Keratinocyte (primary cell): ENCODE results near the gene VIPR2. TPM values are rescaled to one million over a fixed set of nuclear protein-coding genes. Genes with fewer than 3 reads are reported as not detected.

ENCODE experiments used
- DNase-seq: peaks from one replicate; pipeline ENCODE4 v3.0.0-alpha.2; 2011; ENCODE audit warnings: low read depth, missing footprints, low spot score
- FAIRE-seq: peaks from 2 replicates; lab custom pipeline; 2011; peaks lifted over from hg19 to GRCh38; lab: Jason Lieb, UNC
- H2AFZ ChIP-seq: 2 replicates; pipeline ENCODE4 v1.6.0; 2012; ENCODE audit warnings: low read length, control low read depth, inconsistent platforms; ENCODE audit not compliant: control insufficient read depth
- H3K27ac ChIP-seq: 2 replicates; pipeline ENCODE4 v1.5.1; 2011; ENCODE audit warnings: low read length; ENCODE audit not compliant: control insufficient read depth, insufficient read depth
- H3K27me3 ChIP-seq: 3 replicates; pipeline ENCODE4 v1.6.0; 2011; ENCODE audit warnings: low read length; ENCODE audit not compliant: control insufficient read depth, insufficient read depth; ENCODE audit errors: extremely low read depth
- H3K36me3 ChIP-seq, 2 experiments: 2 replicates in 1 of 2; 3 replicates in 1 of 2; pipeline ENCODE4 v1.5.1; 2011; ENCODE audit warnings: low read length in 2 of 2, mild to moderate bottlenecking in 1 of 2; ENCODE audit not compliant: control insufficient read depth in 2 of 2, insufficient read depth in 2 of 2; ENCODE audit errors: extremely low read depth in 1 of 2
- H3K4me1 ChIP-seq: 3 replicates; pipeline ENCODE4 v1.5.1; 2011; ENCODE audit warnings: low read length; ENCODE audit not compliant: control insufficient read depth, insufficient read depth; ENCODE audit errors: extremely low read depth
- H3K4me2 ChIP-seq: 3 replicates; pipeline ENCODE4 v1.6.0; 2011; ENCODE audit warnings: low read depth, low read length; ENCODE audit not compliant: control insufficient read depth, insufficient read depth; ENCODE audit errors: extremely low read depth
- H3K4me3 ChIP-seq, 3 experiments: fragments of 200-600 bp in 1 of 3; sonication (generic) in 1 of 3; 2 replicates in 2 of 3; 3 replicates in 1 of 3; pipeline ENCODE4 v1.5.1; 2011 to 2016; ENCODE audit warnings: low read length in 3 of 3, mild to moderate bottlenecking in 3 of 3, control low read depth in 2 of 3, inconsistent platforms in 1 of 3, low read depth in 1 of 3, mixed read lengths in 1 of 3, mixed run types in 1 of 3, moderate library complexity in 1 of 3; ENCODE audit not compliant: control insufficient read depth in 2 of 3, insufficient read depth in 2 of 3; ENCODE audit errors: extremely low read depth in 1 of 3
- H3K79me2 ChIP-seq: 2 replicates; pipeline ENCODE4 v1.6.0; 2012; ENCODE audit warnings: low read length; ENCODE audit not compliant: control insufficient read depth, insufficient read depth
- H3K9ac ChIP-seq: 3 replicates; pipeline ENCODE4 v1.6.0; 2011; ENCODE audit warnings: low read length; ENCODE audit not compliant: control insufficient read depth, insufficient read depth; ENCODE audit errors: extremely low read depth
- H3K9me1 ChIP-seq: 3 replicates; pipeline ENCODE4 v1.6.0; 2011; ENCODE audit warnings: low read length; ENCODE audit not compliant: control insufficient read depth, insufficient read depth; ENCODE audit errors: extremely low read depth
- H3K9me3 ChIP-seq: 2 replicates; pipeline ENCODE4 v1.5.1; 2012; ENCODE audit warnings: low read depth, low read length; ENCODE audit not compliant: control insufficient read depth
- H4K20me1 ChIP-seq: 3 replicates; pipeline ENCODE4 v1.6.0; 2011; ENCODE audit warnings: low read length; ENCODE audit not compliant: control insufficient read depth, insufficient read depth; ENCODE audit errors: extremely low read depth
- CTCF ChIP-seq, 3 experiments: IDR thresholded peaks in 1 of 3; conservative IDR thresholded peaks in 1 of 3; optimal IDR thresholded peaks in 1 of 3; 2 replicates in 2 of 3; 3 replicates in 1 of 3; pipeline versions ENCODE3 to v1.5.1; 2011; ENCODE audit warnings: low read length in 3 of 3, mild to moderate bottlenecking in 3 of 3, moderate library complexity in 2 of 3, control low read depth in 1 of 3, inconsistent platforms in 1 of 3; ENCODE audit not compliant: insufficient read depth in 2 of 3; ENCODE audit errors: extremely low read depth in 1 of 3
- EZH2 ChIP-seq: IDR thresholded peaks from one replicate; pipeline ENCODE4 v1.6.1; 2012; ENCODE audit warnings: inconsistent platforms, mild to moderate bottlenecking, low read length, moderate library complexity
- dilution Hi-C: fragments of 300-500 bp; cut with MboI; formaldehyde crosslinking; loops from one replicate; pipeline ENCODE4 v1.7.0; 2020; ENCODE audit warnings: low sequenced_read_pairs; ENCODE audit not compliant: extremely low pct_ligation_motif_present
- polyA plus RNA-seq, 5 experiments: library from polyadenylated mRNA; depleted of rRNA in 3 of 5; stranded (reverse) in 3 of 5; stranded (forward) in 1 of 5; unstranded in 1 of 5; fragments of >200 nt; gene quantifications; 1 replicate in 1 of 5; 2 replicates in 3 of 5; 3 replicates in 1 of 5; pipeline versions ENCODE4 v1.2.1 to v1.2.3, GENCODE V29; 2011 to 2012; ENCODE audit warnings: missing spikeins in 2 of 5, low read depth in 1 of 5, low replicate concordance in 1 of 5

VIPR2 gene
- polyA plus RNA-seq, 1 donor (not counting 4 experiments of a cell fraction or from before 2014, with no cell fraction given) = not detected

- no peak overlapping the region for H3K27ac ChIP-seq
- peaks cover 2% of the 10 kb centered on the region for H3K9me3 ChIP-seq
- H3K4me3 ChIP-seq = no peak overlapping the region
- no peak overlapping the region for H3K4me2 ChIP-seq
- TF ChIP-seq EZH2 (no peak), CTCF (optimal IDR thresholded peaks at IDR 0.05 in 1 of 3, IDR thresholded peaks at IDR 0.05 in 1 of 3, conservative IDR thresholded peaks at IDR 0.05 in 1 of 3; ENCODE audit: extremely low read depth in 1 of 3, insufficient read depth in 2 of 3, low read length in 3 of 3) (no peak)
- H2AFZ ChIP-seq = no peak overlapping the region
- dilution Hi-C loops = no loop called here
- H3K9ac ChIP-seq = no peak overlapping the region
- DNase-seq (no peak), FAIRE-seq (no peak)
- no peaks in the 10 kb centered on the region for H3K79me2 ChIP-seq
- H4K20me1 ChIP-seq = no peaks in the 10 kb centered on the region
- no peaks in the 10 kb centered on the region for H3K9me1 ChIP-seq
- no peaks in the 10 kb centered on the region for H3K4me1 ChIP-seq
- peaks cover 15% of the 10 kb centered on the region for H3K27me3 ChIP-seq
- H3K36me3 ChIP-seq = no peaks in the 10 kb centered on the region
Observed at GRCh38 chr7:158988996-158989395, 155.7 kb downstream of the VIPR2 start.

GRCh38 chr7:158988302-158988862 is 156.3 kb downstream of the VIPR2 start:
- H3K9me1 ChIP-seq = no peaks in the 10 kb centered on the region
- FAIRE-seq (no peak), DNase-seq (no peak)
- no peak overlapping the region for H3K9ac ChIP-seq
- peaks cover 15% of the 10 kb centered on the region for H3K27me3 ChIP-seq
- H3K9me3 ChIP-seq = peaks cover 7% of the 10 kb centered on the region
- H3K4me3 ChIP-seq = no peak overlapping the region
- H3K79me2 ChIP-seq = no peaks in the 10 kb centered on the region
- dilution Hi-C loops = no loop called here
- H2AFZ ChIP-seq = no peak overlapping the region
- no peaks in the 10 kb centered on the region for H3K4me1 ChIP-seq
- H3K4me2 ChIP-seq = no peak overlapping the region
- no peak overlapping the region for H3K27ac ChIP-seq
- no peaks in the 10 kb centered on the region for H3K36me3 ChIP-seq
- TF ChIP-seq EZH2 = no peak
- TF ChIP-seq CTCF (optimal IDR thresholded peaks at IDR 0.05 in 1 of 3, IDR thresholded peaks at IDR 0.05 in 1 of 3, conservative IDR thresholded peaks at IDR 0.05 in 1 of 3; ENCODE audit: extremely low read depth in 1 of 3, insufficient read depth in 2 of 3, low read length in 3 of 3) = no peak
- no peaks in the 10 kb centered on the region for H4K20me1 ChIP-seq
